Stimulated activated CD8-positive, alpha-beta memory T cell treated with anti-CD3 and anti-CD28 coated beads, Interleukin-4, amount 100 ng/mL, for 4 hours (primary cell): ENCODE results near the gene COMMD8.
"Not testable (repeated sequence)": the region's sequence is repeated elsewhere in the genome, so short reads cannot be mapped to it uniquely, and the experiment has no call there.

Source experiments
- DNase-seq, 2 donors: peaks; one replicate each; pipeline ENCODE4 v3.0.0-alpha.2; 2020; ENCODE audit warnings: low read depth in 2 of 2, low spot score in 1 of 2

The COMMD8 gene

GRCh38 chr4:47463235-47463956 is at the start of gene COMMD8:
COMMD8 (minus strand) TSS chr4:47463702; CDS start chr4:47463651, 51 bp downstream.
- DNase-seq, result peak; percentile 93 to 94

DNA sequence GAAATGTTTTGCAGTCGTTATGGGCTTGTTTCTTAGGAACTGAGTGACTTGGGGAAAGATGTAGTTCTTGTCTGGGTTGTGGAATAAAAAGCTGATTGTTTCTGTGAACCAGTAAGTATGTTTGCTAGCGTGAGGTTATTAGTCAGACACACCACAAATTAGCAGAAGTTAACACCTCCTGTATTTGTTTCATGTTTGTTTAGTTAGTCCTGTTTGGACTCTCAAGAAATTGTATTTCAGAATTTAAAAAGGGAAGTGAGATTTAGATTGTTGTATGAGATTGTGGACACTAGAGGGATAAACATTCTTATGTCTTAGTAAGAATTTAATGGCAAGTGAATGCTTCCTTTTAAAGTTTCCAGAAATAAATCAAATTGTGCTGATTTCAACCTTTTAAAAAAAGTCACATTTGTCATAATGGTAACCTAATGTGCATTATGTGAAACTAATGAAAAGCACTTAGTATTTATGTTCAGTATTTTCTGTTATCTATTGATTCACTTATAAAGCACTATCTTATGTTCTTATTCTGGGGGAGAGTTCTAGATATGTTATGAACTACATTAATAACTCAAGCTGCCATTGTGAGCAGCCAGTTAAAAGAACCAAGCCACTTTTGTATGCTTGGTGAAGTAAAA is 47.1 kb upstream of the COMMD8 start:
- DNase-seq, result no peak

DNA sequence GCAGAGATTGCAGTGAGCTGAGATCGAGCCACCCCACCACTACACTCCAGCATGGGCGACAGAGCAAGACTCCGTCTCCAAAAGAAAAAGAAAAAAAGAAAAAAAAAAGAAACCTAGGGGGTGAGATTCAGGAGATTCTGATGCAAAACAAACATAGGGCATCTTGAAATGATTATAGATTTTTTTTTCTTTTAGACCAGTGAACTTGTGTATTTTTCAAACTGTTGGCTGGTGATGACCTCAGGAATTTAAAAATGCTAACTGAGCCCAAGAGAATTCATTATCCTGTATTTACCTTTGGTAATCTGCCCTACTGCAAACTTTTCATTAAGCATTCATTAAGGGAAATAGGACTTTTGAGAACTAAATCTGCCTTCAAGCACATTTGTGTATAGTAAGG is 42.2 kb upstream of the COMMD8 start:
- DNase-seq, result no peak

DNA sequence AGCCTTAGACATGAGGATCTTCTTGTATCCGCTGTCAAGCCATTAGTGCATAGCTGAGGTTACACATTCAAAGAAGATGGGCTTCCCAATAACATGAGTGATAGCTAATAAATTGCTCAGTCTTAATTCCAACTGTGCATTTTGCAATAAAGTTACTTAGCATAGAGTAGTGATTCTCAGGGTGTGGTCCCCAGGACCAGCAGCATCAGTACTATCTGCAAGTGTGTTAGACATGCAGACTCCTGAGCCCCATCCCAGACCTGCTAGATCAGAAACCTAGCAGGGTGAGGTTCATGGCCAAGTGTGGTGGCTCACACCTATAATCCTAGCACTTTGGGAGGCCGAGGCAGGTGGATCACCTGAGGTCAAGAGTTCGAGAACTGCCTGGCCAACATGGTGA is 41.6 kb upstream of the COMMD8 start:
- no peak for DNase-seq

- no peak for DNase-seq
These were observed 37.3 kb upstream of the COMMD8 start for GRCh38 chr4:47500776-47501175.

DNA sequence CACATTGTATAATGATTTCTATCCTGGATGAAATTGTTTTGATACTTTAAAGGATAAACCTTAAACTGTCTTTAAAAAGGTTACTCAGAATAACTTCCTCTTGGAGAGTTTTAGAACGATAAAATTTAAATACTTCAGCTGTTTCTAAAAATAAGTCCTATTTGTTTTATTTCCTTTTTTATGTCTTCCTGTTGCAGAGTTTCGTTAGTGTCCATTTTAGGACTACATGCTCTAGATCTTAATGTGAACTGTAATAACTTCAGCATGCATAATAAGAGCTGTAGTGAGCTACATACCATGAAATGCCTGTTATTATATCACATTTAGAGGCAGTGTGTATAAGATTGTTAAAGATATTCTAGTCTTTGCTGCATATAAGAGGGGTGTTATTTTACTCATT is 36.2 kb upstream of the COMMD8 start:
- no peak for DNase-seq

DNA sequence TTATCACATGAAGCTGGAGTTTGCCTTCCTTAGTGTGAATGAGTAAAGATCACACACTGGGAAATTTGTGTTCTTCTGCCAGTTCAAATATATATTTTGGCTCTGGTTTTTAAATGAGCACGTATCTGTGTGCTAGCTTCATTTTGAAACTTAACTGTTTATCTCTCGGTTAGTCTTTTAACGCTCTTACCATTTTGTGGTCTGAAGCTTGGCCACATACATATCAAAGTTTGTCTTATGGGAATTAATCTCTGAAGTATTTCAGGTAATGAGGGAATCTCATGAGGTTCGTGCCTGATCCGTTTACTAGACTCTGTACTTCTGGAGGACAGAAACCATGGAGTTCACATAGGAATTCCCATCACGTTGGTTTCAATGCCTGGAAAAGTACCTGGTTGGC is 35.4 kb upstream of the COMMD8 start:
- DNase-seq, result no peak

DNA sequence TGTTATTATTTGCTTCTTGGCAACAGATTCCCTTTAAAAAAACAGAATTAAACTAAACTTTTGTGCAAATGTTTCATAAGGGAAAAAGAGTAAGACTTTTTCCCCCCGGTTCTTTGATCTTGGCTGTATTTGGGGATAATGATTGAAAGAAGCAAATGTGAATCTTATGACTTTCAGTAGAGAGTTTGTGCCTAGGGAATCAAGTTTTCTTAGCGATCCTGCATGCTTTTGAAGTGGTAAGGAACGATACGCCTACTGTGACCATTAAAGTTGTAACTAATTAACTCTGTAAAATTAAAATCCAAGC is 30.6 kb upstream of the COMMD8 start:
- no peak for DNase-seq

DNA sequence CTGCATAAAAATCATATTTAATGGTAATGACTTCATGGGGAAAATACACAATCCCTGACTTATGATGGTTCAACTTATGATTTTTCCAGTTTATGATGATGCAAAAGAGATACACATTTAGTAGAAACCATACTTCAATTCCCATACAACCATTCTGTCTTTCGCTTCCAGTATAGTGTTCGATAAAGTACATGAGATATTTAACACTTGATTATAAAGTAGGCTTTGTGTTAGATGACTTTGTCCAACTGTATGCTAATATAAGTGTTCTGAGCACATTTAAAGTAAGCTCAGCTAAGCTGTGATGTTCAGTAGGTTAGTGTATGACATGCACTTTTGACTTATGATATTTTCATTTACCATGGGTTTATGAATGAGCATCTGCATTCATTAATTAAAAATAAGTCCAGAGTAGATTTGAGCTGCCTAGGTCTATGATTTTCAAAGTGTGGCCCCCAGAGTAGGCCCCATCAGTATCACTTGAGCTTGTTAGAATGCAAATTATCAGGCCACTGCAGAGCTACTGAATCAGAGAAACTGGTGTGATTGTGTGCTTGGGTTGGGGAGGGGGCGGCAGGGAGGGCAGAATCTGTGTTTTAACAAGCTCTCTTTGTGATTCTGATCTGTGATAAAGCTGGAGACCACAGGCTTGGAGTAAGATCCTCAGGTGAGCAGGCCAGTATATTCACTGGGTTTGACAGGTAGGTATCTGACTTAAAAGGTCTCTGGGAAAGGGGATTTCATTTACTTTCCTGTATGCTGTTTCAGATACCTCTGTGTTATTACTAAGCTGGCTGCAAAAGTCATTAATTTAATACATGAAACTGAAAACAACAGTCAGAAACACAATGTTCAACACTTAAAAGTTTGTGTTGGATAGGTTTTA is 30.0 kb upstream of the COMMD8 start:
- no peak for DNase-seq

DNA sequence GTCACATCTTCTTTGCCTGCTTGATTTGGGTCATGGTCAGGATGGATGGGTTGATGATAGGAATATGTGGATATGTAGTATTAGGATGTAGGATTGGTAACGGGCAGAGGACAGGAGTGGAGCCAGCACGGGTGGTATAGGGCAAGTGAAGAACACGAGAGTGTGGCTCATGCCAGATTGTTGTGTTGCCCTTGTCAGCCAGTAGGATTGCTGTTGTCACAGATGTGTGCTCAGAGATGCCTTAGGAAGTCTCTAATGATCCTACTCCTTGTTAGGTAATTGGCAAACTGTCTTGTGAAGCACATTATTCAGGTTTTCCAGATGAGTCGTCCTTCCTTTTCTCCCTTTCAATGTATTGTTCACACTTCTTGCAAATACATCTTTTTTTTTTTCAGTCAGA is 27.0 kb upstream of the COMMD8 start:
- DNase-seq, result no peak

GRCh38 chr4:47488706-47489105 is 25.2 kb upstream of the COMMD8 start:
- DNase-seq, result no peak

DNA sequence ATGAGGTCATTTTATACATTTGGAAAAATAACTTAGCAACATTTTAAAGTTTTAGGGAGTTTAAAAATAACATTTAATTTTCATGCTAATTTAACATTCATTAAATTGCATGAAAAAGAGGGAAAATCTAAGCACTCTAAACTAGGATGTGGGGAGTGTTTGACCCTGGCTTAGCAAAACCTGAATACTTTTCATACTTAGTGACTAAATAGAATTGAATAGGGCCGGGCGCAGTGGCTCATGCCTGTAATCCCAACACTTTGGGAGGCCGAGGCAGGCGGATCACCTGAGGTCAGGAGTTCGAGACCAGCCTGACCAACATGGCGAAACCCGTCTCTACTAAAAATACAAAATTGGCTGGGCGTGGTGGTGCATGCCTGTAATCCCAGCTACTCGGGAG is 23.2 kb upstream of the COMMD8 start:
- DNase-seq, result not testable (repeated sequence)

- no peak for DNase-seq
These were observed 22.8 kb upstream of the COMMD8 start for GRCh38 chr4:47486231-47486673.

DNA sequence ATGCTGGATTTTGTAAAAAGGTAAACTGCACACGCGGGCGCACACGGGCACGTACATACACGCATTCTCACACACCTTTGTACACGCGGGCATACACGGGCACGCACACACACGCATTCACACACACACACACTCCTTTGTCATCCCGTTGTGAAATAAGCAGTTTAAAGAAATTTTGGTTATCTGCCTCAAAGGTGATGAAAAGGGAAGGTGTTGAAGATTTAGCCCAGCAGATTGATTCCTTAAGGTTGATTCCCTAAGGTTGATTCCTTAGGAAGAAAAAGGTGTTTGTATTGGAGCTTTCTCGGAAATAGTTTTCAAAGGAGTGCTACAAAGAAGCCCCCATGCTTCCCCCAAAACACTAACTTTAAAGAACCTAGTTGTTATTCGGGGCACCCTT is 22.3 kb upstream of the COMMD8 start:
- DNase-seq, result no peak

GRCh38 chr4:47485047-47485692 is 21.7 kb upstream of the COMMD8 start, which contains the start of gene ATP10D:
ATP10D (plus strand) TSS chr4:47485275; CDS start chr4:47512541, 27,266 bp downstream.
- peak; percentile 31 to 62 for DNase-seq

GRCh38 chr4:47484168-47484567 is 20.7 kb upstream of the COMMD8 start:
- DNase-seq, result no peak

- no peak for DNase-seq
These were observed 20.2 kb upstream of the COMMD8 start for GRCh38 chr4:47483745-47484144.

- DNase-seq, result no peak
These were observed 18.8 kb upstream of the COMMD8 start for GRCh38 chr4:47482326-47482725.

DNA sequence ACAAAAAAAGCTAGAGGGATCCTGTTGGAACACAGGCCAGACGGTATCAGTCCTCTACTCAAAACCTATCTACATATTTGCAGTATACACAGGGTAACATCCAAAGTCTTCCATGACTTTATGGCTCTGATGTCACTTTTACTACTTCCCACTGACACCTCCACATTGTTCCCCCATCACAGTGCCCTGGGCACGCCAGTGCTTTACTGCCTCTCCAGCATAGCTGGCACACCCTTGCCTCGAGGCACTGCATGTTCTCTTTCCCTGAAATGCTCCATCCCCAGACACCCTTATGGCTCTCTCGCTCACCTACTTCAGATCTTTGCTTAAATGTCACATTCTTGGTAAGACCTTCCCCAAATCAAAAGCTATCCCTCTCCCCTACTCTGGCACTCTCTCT is 15.3 kb upstream of the COMMD8 start:
- no peak for DNase-seq

GRCh38 chr4:47475411-47475810 is 11.9 kb upstream of the COMMD8 start:
- no peak for DNase-seq

DNA sequence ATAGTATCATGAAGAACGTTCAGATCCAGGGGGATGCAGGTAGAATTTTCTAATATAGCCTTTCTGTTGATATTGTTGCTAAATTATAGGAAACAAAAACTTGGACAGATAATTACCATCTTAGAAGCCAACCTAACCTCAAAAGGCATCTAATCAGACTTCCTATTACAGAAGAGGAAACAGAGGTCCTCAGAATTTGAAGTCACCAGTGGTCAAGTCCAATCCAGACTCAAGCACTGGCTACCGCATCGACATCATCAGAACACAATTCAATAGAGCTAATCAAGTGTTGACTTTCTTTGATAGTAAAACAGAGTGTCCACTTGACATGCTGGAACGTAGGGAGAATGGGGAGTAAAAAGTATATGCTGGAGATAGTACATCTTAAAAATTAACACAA is 11.3 kb upstream of the COMMD8 start:
- no peak for DNase-seq
